ENCODE measurements around the gene EPHB6.

The EPHB6 gene

GRCh38 chr7:142896151-142896550, 41.3 kb downstream of the EPHB6 start:
- DNase-seq (ENCODE audit: low spot score) = no peak

GRCh38 chr7:142896741-142897379, 42.0 kb downstream of the EPHB6 start:
- DNase-seq (ENCODE audit: low spot score) = no peak

GRCh38 chr7:142897691-142898090, 42.8 kb downstream of the EPHB6 start:
- no peak for DNase-seq (ENCODE audit: low spot score)

- no peak for DNase-seq (ENCODE audit: low spot score)
Observed at GRCh38 chr7:142898377-142899170, 43.7 kb downstream of the EPHB6 start.

- no peak for DNase-seq (ENCODE audit: low spot score)
Observed at GRCh38 chr7:142899661-142900060, 44.8 kb downstream of the EPHB6 start.

GRCh38 chr7:142901426-142902259, 46.8 kb downstream of the EPHB6 start:
- no peak for DNase-seq (ENCODE audit: low spot score)

GRCh38 chr7:142904128-142904527, 49.3 kb downstream of the EPHB6 start:
- no peak for DNase-seq (ENCODE audit: low spot score)

GRCh38 chr7:142905759-142906158, 50.9 kb downstream of the EPHB6 start:
- DNase-seq (ENCODE audit: low spot score) = no peak

GRCh38 chr7:142906643-142907042, 51.8 kb downstream of the EPHB6 start:
- DNase-seq (ENCODE audit: low spot score) = no peak

GRCh38 chr7:142908290-142908689, 53.4 kb downstream of the EPHB6 start:
- no peak for DNase-seq (ENCODE audit: low spot score)

GRCh38 chr7:142908921-142909890, 54.3 kb downstream of the EPHB6 start:
- DNase-seq (ENCODE audit: low spot score) = peak; percentile 3

GRCh38 chr7:142910031-142910433, 55.2 kb downstream of the EPHB6 start:
- no peak for DNase-seq (ENCODE audit: low spot score)

- DNase-seq (ENCODE audit: low spot score) = no peak
Observed at GRCh38 chr7:142910481-142910880, 55.6 kb downstream of the EPHB6 start.

GRCh38 chr7:142913051-142913450, 58.2 kb downstream of the EPHB6 start:
- no peak for DNase-seq (ENCODE audit: low spot score)

GRCh38 chr7:142913566-142913965, 58.7 kb downstream of the EPHB6 start:
- no peak for DNase-seq (ENCODE audit: low spot score)

GRCh38 chr7:142914121-142914520, 59.2 kb downstream of the EPHB6 start:
- DNase-seq (ENCODE audit: low spot score) = no peak

GRCh38 chr7:142915315-142915714, 60.4 kb downstream of the EPHB6 start:
- DNase-seq (ENCODE audit: low spot score) = no peak

GRCh38 chr7:142916508-142916907, 61.6 kb downstream of the EPHB6 start:
- no peak for DNase-seq (ENCODE audit: low spot score)

GRCh38 chr7:142917447-142917846, 62.6 kb downstream of the EPHB6 start:
- no peak for DNase-seq (ENCODE audit: low spot score)

- DNase-seq (ENCODE audit: low spot score) = no peak
Observed at GRCh38 chr7:142918901-142919300, 64.0 kb downstream of the EPHB6 start.

- DNase-seq (ENCODE audit: low spot score) = no peak
Observed at GRCh38 chr7:142919656-142920055, 64.8 kb downstream of the EPHB6 start.

Measured in kidney capillary endothelial cell (primary cell).